ENCODE results near the gene MAN2C1.
A peak's percentile ranks its signal among the peaks of the same experiment; 100 is the strongest.
"Not testable (repeated sequence)": the region's sequence is repeated elsewhere in the genome, so short reads cannot be mapped to it uniquely, and the experiment has no call there.

MAN2C1 gene
- 45.3 to 188 (median 110) reads per million in 18 experiments for total RNA-seq

DNA sequence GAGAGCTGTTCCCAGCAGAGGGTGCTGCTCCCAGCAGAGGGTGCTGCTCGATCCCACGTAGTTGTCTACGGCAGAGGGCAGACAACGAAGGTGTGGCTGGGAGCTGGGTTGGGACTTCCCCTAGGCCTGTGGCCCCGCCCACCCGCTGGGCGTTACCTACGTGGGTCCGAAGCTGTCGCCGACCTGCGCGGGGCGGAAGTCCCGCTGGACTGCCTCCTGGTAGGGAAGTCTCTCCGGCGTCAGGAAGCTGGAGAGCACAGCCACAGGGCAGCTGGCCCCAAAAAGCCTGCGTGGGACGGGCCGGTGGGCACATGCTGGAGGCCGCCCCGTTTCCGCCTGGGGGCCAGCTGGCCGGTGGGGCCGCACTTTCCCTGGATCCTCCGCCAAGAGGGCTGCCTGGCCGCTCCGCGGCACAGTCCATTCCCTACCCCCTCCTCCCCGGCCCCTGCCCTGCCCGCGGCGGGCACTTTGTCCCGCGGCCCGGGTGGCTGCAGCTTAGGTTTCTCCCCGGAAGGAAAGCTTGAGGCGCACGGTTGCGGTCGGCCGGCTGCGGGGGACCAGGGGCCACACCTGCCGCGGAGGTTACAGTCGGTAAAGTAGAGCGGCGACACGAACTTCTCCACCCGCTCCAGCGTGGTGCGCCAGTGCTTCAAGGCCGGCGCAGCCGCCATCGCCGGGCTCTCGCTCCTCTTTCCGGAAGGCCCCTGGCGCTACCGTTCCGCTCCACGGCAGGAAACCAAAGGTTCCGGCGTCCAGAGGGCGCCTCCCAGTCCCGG is at the start of gene MAN2C1:
TSS of gene MAN2C1 (minus strand) at position 695 of the 776 bp plus-strand sequence. CDS start at position 671, 24 bp downstream.
- peak; percentile 96 to 99 for DNase-seq

GRCh38 chr15:75416584-75416983 is 48.2 kb upstream of the MAN2C1 start:
- no peak for DNase-seq

- no peak for DNase-seq
These were observed 41.8 kb upstream of the MAN2C1 start for GRCh38 chr15:75410196-75410595.

- no peak for DNase-seq
These were observed 38.7 kb upstream of the MAN2C1 start for GRCh38 chr15:75407083-75407482.

GRCh38 chr15:75403892-75404291 is 35.5 kb upstream of the MAN2C1 start:
- no peak for DNase-seq

DNA sequence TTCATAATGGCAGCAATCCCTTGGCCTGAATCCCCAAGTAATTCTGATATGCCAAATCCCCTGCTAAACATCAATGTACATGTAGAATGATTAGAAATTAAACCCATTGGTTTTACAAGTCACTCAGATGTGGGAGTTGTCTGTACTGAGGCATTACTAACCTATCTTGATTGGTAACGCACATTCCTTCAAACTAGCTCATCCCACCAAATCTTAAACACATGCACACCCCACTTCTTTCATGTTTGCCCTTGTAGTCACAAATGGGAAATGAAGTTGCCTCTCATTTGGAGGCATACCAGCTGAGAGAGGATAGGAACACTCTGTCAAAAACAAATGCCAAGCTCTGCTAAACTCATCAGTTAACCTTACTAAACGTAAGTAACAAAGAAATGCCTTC is 29.1 kb upstream of the MAN2C1 start:
- no peak for DNase-seq

DNA sequence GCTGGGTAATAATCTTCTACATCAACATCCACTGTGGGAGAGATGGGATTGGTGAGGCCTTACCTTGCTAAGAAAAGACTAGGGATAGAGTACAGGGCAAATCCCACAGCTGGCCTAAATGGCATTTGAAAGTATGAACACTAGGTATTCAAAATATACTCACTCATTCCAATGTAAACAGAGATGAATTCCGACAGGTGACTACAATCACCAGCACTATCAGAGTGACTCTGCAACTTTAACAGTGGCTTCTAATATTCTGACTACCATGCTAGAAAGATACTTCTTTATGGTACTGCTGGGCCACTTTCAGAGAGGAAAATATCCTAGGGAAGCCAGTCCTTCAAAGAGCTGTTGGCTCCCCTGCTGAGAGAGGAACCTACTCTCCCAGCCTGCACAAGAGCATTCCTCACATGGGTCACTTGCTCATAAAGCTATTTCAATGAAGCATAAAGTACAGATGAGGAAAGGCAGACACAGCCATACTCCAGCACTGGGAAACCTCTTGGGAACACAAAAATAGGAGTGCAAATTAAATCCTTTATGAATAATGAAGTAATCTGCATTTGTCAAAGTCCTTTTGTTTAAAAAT is 21.5 kb upstream of the MAN2C1 start:
- no peak for DNase-seq

DNA sequence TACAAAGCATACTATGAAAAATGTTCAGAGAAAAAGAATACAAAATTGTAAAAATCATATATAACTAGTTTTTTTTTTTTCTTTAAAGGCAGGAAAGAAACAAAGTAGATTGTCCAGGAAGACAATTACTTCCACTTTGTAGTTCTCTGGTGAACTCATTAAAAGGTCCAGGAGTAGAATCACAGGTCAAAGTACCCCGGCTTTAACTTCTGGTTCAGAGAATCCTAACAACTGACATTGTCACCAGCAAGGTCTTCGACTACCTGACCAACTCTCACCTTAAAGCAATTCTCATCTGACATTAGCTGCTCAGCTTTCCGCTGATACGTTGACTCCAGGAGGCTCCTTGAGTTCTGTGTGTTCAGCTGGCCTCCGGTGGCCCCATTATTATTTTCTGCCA is 15.6 kb upstream of the MAN2C1 start:
- DNase-seq = not testable (repeated sequence)

DNA sequence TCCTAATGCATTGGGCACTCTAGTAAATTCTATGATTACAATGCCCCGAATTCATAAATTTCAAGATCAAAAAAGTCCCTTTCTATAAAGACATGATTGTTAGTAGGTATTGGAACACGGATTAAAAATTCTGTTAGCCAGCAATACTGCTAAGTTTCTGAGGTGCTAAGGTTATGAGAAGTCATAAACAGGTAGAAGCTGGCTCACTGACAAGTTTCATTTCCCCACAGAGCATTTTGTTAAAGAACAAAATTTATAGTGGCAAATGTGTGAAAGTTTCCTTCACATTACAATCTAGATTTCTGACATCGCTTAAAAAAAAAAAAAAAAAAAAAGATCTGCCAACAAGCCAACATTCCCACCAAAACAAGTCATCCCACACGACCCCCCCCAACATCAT is 12.4 kb upstream of the MAN2C1 start:
- no peak for DNase-seq

DNA sequence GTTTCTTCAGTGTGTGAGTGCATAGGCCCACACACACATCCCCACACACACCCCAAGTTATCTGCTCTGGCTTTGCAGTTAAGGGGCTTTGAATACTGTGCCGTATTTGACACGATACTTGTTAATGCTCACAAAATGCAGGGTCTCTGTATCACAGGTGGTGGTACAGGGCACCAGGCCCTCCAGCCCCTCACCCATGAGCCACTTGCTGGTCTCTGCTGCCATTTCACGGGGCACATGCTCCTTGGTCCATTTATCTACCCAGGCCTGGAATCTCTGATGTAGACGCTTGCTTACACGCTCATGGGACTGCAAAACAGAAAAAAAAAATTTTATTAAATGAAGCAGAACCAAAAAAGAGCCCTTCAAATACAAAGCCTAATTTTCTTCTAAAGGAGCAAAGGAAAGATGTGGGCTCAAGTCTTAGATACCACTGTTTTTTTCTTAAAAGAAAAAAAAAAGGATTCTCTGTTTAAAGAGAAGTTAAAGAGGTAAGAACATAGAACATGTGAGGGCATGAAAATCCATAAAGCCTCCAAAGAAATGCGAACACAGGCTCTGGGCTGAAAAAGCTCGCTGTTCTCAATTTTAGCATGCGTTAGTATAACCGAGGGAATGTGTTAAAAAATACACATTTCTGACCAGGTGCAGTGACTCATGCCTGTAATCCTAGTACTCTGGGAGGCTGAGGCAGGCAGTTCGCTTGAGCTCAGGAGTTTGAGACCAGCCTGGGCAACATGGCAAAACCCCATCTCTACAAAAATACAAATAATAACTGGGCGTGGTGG is 3.7 kb upstream of the MAN2C1 start:
- DNase-seq = no peak

DNA sequence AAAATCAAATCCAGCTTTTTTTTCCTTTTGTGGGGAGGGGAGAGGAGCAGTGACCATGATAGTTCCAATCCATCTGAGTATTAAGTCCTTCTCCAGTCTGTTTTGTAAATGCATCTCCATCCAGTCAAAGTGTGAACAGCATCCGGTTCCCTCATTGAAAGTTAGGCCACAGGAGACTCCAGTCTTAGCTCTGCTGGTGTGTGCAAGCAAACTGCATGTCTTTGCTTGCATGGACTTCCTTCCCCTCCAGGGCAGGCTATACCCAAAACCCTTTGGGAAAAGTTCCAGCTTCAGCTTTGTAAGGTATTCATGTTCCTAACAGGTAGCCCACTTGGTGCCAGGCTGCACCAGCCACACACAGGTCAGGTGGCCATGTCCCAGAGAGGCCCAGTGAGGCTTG is 3.1 kb upstream of the MAN2C1 start:
- no peak for DNase-seq

DNA sequence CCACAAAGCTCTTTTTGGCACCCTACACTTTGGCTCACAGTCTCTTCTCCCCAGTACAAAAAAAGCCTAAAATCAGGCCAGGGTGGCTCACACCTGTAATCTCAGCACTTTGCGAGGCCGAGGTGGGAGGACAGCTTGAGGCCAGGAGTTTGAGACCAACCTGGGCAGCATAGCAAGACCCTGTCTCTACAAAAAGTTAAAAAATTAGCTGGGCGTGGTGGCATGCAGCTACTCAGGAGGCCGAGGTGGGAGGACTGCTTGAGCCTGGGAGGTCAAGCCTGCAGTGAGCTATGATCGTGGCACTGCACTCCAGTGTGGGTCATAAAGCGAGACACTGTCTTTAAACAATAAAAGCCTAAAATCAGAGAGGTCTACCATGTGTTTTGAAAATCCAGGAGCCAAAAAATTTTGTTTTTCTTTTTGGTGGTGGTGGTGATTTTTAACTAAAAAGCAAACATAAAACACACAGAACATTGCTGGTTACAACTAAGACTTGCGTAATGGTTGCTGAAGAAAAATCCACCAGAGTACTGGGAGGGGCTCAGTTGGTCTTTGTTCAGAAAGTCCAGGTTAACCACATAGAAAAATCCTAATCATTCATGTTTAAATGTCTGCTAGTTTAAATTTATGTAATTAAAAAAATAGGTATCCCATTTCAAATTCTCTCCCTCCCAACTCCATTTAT is 1.6 kb upstream of the MAN2C1 start:
- DNase-seq = no peak

DNA sequence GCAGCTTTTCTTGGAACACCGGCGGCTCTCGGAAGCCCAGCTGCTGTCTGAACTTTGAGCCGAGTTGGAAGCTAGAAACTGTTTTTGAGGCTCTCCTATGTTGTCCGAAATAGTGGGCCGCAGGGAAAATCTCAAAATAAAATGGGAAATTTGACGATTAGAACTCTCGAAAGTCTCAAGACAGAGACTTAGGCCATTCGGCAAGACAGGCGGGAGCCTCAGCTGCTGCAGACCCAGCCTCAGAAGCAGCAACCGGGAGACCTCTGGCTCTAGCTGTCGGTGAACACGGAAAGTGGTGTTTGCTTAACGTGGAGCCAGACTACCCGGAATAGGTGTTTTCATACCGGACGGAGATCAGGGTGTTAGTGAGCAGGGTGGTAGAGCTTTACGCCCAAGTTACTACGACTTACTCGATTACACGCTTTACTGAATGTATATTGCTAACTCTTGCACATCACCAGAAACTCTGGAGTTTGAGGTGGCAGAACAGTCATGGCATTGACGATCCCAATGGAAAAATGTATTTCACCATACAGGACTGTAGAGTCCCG is 357 bp upstream of the MAN2C1 start:
- peak in 1 of 2 donors; percentile 5 for DNase-seq

- DNase-seq = no peak
These were observed 948 bp downstream of the MAN2C1 start for GRCh38 chr15:75367406-75367912.

- no peak for DNase-seq
These were observed 1.4 kb downstream of the MAN2C1 start for GRCh38 chr15:75367006-75367405.

DNA sequence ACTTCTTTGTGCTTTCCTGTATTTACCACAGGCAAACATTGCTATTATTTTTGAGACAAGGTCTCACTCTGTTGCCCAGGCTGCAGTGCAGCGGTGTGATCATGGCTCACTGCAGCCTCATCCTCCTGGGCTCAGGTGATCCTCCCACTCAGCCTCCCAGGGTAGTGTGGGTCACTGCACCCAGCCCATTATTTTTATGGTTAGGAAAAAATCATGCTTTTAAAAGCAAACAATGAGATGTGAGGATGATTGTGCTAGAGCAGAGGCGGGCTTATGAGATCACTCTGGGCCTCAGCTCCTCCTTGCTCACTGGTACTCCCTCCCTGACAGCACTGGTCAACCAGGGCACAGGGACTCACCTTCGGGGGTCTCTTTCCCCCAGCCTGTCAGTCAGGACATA is 2.2 kb downstream of the MAN2C1 start:
- DNase-seq = no peak

DNA sequence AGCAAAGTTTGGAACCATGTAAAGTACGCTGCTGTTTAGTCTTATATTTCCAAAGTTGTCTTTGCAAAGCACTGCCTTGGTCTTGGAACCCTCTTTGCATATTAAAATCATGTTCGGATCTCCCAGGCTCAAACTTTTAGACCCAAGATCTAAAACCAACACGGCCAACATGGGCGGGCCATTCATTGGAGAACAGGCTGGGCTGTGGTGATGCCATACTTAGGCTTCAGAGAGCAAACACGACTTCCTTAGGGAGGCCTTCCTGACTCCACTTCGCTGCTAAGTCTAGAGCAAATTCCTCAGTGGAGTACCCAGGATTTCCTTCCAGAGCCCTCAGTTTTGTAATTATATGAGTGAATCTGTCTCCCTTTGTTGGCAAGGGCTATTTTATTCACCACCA is 3.5 kb downstream of the MAN2C1 start:
- DNase-seq = no peak

DNA sequence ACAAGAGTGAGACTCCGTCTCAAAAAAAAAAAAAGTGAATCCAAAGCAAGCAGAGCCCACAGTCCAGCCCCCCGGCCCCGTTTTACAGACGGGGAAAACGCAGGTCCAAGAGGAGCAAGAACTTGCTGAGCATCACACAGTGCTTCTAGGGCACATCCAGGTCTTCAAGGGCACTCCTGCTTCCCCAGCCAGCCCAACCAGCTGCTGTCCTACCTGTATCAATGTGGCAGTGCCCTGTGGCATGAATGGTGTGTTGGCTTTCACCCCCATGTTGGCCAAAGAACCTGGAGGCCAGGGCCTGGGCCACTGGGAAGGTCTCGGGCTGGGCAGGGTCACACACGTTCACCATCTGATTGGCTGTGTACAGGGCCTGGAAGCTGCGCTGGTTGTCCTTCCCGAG is 4.6 kb downstream of the MAN2C1 start:
- no peak for DNase-seq

- DNase-seq = no peak
These were observed 5.7 kb downstream of the MAN2C1 start for GRCh38 chr15:75362642-75363249.

DNA sequence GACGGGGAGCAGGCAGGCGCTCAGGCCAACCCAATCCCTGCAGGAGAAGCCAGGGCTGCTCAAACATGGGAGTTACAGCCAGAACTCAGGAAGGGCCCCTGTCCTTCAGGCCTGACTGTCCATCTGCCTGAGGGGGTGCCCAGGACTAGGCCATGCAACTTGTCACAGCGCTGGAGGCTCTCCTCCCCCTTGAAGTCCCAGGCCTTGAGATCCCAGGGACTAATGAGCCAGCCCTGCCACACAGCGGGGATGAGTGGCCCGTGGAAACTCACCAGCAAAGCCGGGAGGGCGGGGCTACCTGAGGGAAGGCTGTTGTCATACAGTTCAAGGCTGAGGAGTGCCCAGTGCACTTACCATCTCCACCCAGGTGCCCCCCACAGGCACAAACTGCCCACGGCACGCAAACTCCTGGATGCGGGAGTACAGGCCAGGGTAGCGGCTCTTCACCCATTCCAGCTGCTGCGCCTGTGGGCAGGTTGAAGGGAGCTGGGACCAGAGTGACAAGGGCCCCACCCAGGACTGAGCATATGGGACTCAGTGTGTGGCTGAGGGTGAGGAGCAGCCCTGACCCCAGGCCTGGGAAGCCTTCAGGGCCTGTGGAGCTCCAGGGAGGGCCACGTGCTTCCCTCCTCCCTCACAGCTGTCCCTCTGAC is 6.3 kb downstream of the MAN2C1 start:
- DNase-seq = no peak

GRCh38 chr15:75361361-75361988 is 6.9 kb downstream of the MAN2C1 start:
- DNase-seq = no peak
